K562 (cell line): Measurements from ENCODE around the gene ADAMTS1. TPM values are rescaled to one million over a fixed set of nuclear protein-coding genes. Genes with fewer than 3 reads are reported as not detected.

Experiments used
- ATAC-seq: fragments of 200-7000 bp; cut with Tn5 transposase; 3 replicates; pipeline ENCODE4 v1.9.1; 2020; ENCODE audit warnings: moderate library complexity
- BruUV-seq: library from RNA; stranded (reverse); fragments of 400-500 nt; replicated peaks from 2 replicates; lab custom pipeline; 2021; lab: Mats Ljungman, UMichigan
- CTCF ChIA-PET: fragments of 300-600 bp; formaldehyde crosslinking; extraction: SDS; loops from one replicate; lab custom pipeline; 2021; ENCODE audit warnings: low intra/inter-chr PET ratio; lab: Yijun Ruan, JAX
- POLR2A ChIA-PET: fragments of 300-600, 350-650 bp; sonication (Branson Sonifier 250); formaldehyde crosslinking; extraction: SDS; loops from one replicate; lab custom pipeline; 2021; ENCODE audit warnings: antibody characterized with exemption, inconsistent platforms; lab: Yijun Ruan, JAX
- DNase-seq, 4 experiments: peaks; one replicate each; pipeline versions ENCODE4 v3.0.0 to v3.0.0-alpha.2; 2011 to 2018; ENCODE audit warnings: low spot score in 3 of 4, mixed read lengths in 3 of 4; ENCODE audit errors: extremely low read depth in 1 of 4
- FAIRE-seq: peaks from 2 replicates; lab custom pipeline; 2011; peaks lifted over from hg19 to GRCh38; lab: Jason Lieb, UNC
- H2AFZ ChIP-seq: 2 replicates; pipeline ENCODE4 v1.6.0; 2011; ENCODE audit warnings: low read depth, low read length, control low read depth, inconsistent platforms
- H3K27ac ChIP-seq: fragments of 200-600 bp; 3 replicates; pipeline ENCODE4 v1.8.0; 2011; ENCODE audit warnings: low read depth, mild to moderate bottlenecking, control low read depth, inconsistent platforms, low read length, moderate library complexity, mixed read lengths; ENCODE audit errors: extremely low read depth
- H3K27me3 ChIP-seq, 2 experiments: fragments of 300-600 bp in 1 of 2; 2 replicates in 1 of 2; 3 replicates in 1 of 2; pipeline versions ENCODE4 v1.6.0 to v1.8.0; 2011; ENCODE audit warnings: inconsistent platforms in 2 of 2, low read length in 2 of 2, mild to moderate bottlenecking in 1 of 2, mixed read lengths in 1 of 2, moderate library complexity in 1 of 2; ENCODE audit not compliant: control insufficient read depth in 2 of 2, insufficient read depth in 2 of 2
- H3K36me3 ChIP-seq: fragments of 300-600 bp; 3 replicates; pipeline ENCODE4 v1.8.0; 2011; ENCODE audit warnings: mild to moderate bottlenecking, low read length, inconsistent platforms; ENCODE audit not compliant: control insufficient read depth, insufficient read depth
- H3K4me1 ChIP-seq, 2 experiments: fragments of 200-600 bp in 1 of 2; replicated peaks in 1 of 2; 2 replicates in 1 of 2; 3 replicates in 1 of 2; pipeline versions ENCODE4 v1.5.1 to v1.8.0; 2011; ENCODE audit warnings: inconsistent platforms in 2 of 2, low read length in 2 of 2, mild to moderate bottlenecking in 1 of 2, mixed read lengths in 1 of 2, moderate library complexity in 1 of 2; ENCODE audit not compliant: control insufficient read depth in 2 of 2, insufficient read depth in 2 of 2
- H3K4me2 ChIP-seq: 2 replicates; pipeline ENCODE4 v1.6.1; 2011; ENCODE audit warnings: low read length, control low read depth, inconsistent platforms, mixed read lengths; ENCODE audit not compliant: insufficient read depth
- H3K4me3 ChIP-seq: fragments of 200-600 bp; sonication (generic), shearing (Covaris generic); 2 replicates; pipeline ENCODE4 v1.5.1; 2016; ENCODE audit warnings: control low read depth, inconsistent platforms
- H3K79me2 ChIP-seq: fragments of 200-600 bp; 3 replicates; pipeline ENCODE4 v1.8.0; 2011; ENCODE audit warnings: low read length, inconsistent platforms; ENCODE audit not compliant: control insufficient read depth, insufficient read depth
- H3K9ac ChIP-seq, 2 experiments: 2 replicates each; pipeline versions ENCODE4 v1.6.0 to v1.6.1; 2011; ENCODE audit warnings: low read depth in 2 of 2, low read length in 2 of 2, control low read depth in 1 of 2, inconsistent platforms in 1 of 2, mild to moderate bottlenecking in 1 of 2, mixed read lengths in 1 of 2; ENCODE audit not compliant: insufficient read depth in 1 of 2
- H3K9me1 ChIP-seq: one replicate; pipeline ENCODE4 v1.6.0; 2011; ENCODE audit warnings: inconsistent platforms, mild to moderate bottlenecking, low read length, moderate library complexity; ENCODE audit not compliant: control insufficient read depth, insufficient read depth
- H3K9me3 ChIP-seq: replicated peaks from 2 replicates; pipeline ENCODE4 v1.5.1; 2011; ENCODE audit warnings: low read depth, low read length, inconsistent platforms; ENCODE audit not compliant: control insufficient read depth, insufficient read depth
- H4K20me1 ChIP-seq: replicated peaks from 2 replicates; pipeline ENCODE4 v1.6.1; 2011; ENCODE audit warnings: low read length, inconsistent platforms, mixed read lengths; ENCODE audit not compliant: control insufficient read depth, insufficient read depth
- ADNP ChIP-seq: fragments of 200-800 bp; sonication (Bioruptor generic); IDR thresholded peaks from 2 replicates; pipeline ENCODE4 v1.6.1; 2016; ENCODE audit warnings: missing genetic modification characterization, missing compliant biosample characterization
- CC2D1A ChIP-seq: fragments of 450-650 bp; IDR thresholded peaks from 2 replicates; pipeline ENCODE4 v1.6.1; 2017; ENCODE audit warnings: mild to moderate bottlenecking
- GTF3C2 ChIP-seq: IDR thresholded peaks from 3 replicates; pipeline ENCODE4 v1.6.1; 2011; ENCODE audit warnings: borderline replicate concordance, mild to moderate bottlenecking, moderate library complexity; ENCODE audit not compliant: insufficient read length; ENCODE audit errors: extremely low read depth
- ZKSCAN8 ChIP-seq: fragments of 200-800 bp; sonication (Bioruptor generic); IDR thresholded peaks from 2 replicates; pipeline ENCODE4 v1.6.1; 2016; ENCODE audit warnings: missing genetic modification characterization, missing compliant biosample characterization
- WGBS: fragments of 100-300 bp; shearing (Covaris generic); methylation state at CpG from one replicate; pipeline ENCODE4 v1.1.6; 2016; ENCODE audit warnings: low coverage, mixed read lengths; ENCODE audit not compliant: insufficient coverage; ENCODE audit errors: missing lambda C conversion rate; 5-methylcytosine and 5-hydroxymethylcytosine counted together
- in situ Hi-C: fragments of 300-500 bp; cut with MboI; formaldehyde crosslinking; loops from 4 replicates; pipeline ENCODE4 v1.15.0; 2018; ENCODE audit warnings: inconsistent platforms, mixed read lengths
- intact Hi-C: fragments of 100-400 bp; cut with micrococcal nuclease; formaldehyde crosslinking; loops from 2 replicates; pipeline ENCODE4 v1.14.2; 2022
- polyA plus RNA-seq, 8 experiments: library from polyadenylated mRNA; depleted of rRNA in 4 of 8; stranded (reverse) in 5 of 8; unstranded in 3 of 8; fragments of >200 nt; fragmentation: Nextera tagmentation in 2 of 8; fragmentation: Illumina TruSeq in 1 of 8; extraction: Ambion mirVana in 2 of 8; extraction: Trizol in 1 of 8; gene quantifications; 2 replicates each; pipeline versions ENCODE4 v1.2.1 to v1.2.3, GENCODE V29; 2011 to 2014; ENCODE audit warnings: inconsistent platforms in 1 of 8, missing spikeins in 1 of 8
- total RNA-seq, 7 experiments: library from RNA; depleted of rRNA in 6 of 7; stranded (reverse); fragments of >200 nt in 6 of 7; fragmentation: Illumina TruSeq in 2 of 7; extraction: Trizol in 2 of 7; gene quantifications; 2 replicates each; pipeline versions ENCODE4 v1.2.1 to v1.2.3, GENCODE V29; 2011 to 2021; ENCODE audit warnings: low replicate concordance in 1 of 7
- TF ChIP-seq, protein P1 (sequence below): fragments of 450-650 bp; conservative IDR thresholded peaks from 2 replicates; pipeline ENCODE4 v1.6.1; 2016; ENCODE audit warnings: missing genetic modification characterization, low read depth, mild to moderate bottlenecking, control low read depth, missing compliant biosample characterization

ADAMTS1 gene
- total and polyA plus RNA-seq, 9 of the 15 experiments (the other 6 are each of a cell fraction or from before 2014, with no cell fraction given) = 0.01 to 0.58 TPM; not detected in 7

GRCh38 chr21:26804895-26805609, 40.2 kb downstream of the ADAMTS1 start:
- 2% methylated on average over 5 of the region's 5 CpGs for WGBS
- Histone ChIP-seq H3K9ac (no peak overlapping the region), H2AFZ (no peak overlapping the region), H3K4me3 (no peak overlapping the region), H3K4me1 (no peaks in the 10 kb centered on the region), H3K4me2 (no peak overlapping the region), H3K79me2 (no peaks in the 10 kb centered on the region), H3K36me3 (no peaks in the 10 kb centered on the region), H4K20me1 (no peaks in the 10 kb centered on the region), H3K9me3 (no peaks in the 10 kb centered on the region; the same call in 1 of the 2 replicates), H3K9me1 (no peaks in the 10 kb centered on the region), H3K27me3 (no peaks in the 10 kb centered on the region), H3K27ac (no peak overlapping the region)
- FAIRE-seq (no peak), DNase-seq (no peak), ATAC-seq (no peak)
- TF ChIP-seq ZKSCAN8 (CRISPR knock-in tag) = no peak
- no peak for TF ChIP-seq CC2D1A
- TF ChIP-seq, protein P1, sequence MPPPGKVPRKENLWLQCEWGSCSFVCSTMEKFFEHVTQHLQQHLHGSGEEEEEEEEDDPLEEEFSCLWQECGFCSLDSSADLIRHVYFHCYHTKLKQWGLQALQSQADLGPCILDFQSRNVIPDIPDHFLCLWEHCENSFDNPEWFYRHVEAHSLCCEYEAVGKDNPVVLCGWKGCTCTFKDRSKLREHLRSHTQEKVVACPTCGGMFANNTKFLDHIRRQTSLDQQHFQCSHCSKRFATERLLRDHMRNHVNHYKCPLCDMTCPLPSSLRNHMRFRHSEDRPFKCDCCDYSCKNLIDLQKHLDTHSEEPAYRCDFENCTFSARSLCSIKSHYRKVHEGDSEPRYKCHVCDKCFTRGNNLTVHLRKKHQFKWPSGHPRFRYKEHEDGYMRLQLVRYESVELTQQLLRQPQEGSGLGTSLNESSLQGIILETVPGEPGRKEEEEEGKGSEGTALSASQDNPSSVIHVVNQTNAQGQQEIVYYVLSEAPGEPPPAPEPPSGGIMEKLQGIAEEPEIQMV = no peak
- TF ChIP-seq ADNP (tag) = no peak
- TF ChIP-seq GTF3C2 = no peak
- intact Hi-C loops (no loop called here), in situ Hi-C loops (no loop called here)
- ChIA-PET CTCF (no interaction called here), POLR2A (no interaction called here)
- no TSS peak for BruUV-seq
